Gastroesophageal sphincter (tissue), 4 donors: ENCODE results near the gene C1D. TPM values are rescaled to one million over a fixed set of nuclear protein-coding genes. Genes with fewer than 3 reads are reported as not detected.

Experiments used
- ATAC-seq: fragments of 150-250 bp; one replicate; pipeline ENCODE4 v1.9.1; 2016; ENCODE audit warnings: mild to moderate bottlenecking, moderate library complexity
- H3K27ac ChIP-seq, 4 donors: fragments of 200-600 bp; sonication (generic) in 3 of 4; 1 replicate in 3 of 4; 2 replicates in 1 of 4; pipeline ENCODE4 v1.5.1; 2016 to 2019
- H3K27me3 ChIP-seq: fragments of 200-600 bp; sonication (generic); one replicate; pipeline ENCODE4 v1.5.1; 2019
- H3K36me3 ChIP-seq, 2 donors: fragments of 200-600 bp; sonication (generic); one replicate each; pipeline ENCODE4 v1.5.1; 2019; ENCODE audit warnings: control low read depth in 1 of 2
- H3K4me1 ChIP-seq, 3 donors: fragments of 200-600 bp; sonication (generic); 1 replicate in 2 of 3; 2 replicates in 1 of 3; pipeline ENCODE4 v1.5.1; 2016 to 2019; ENCODE audit warnings: control low read depth in 2 of 3
- H3K4me3 ChIP-seq, 2 donors: fragments of 200-600 bp; sonication (generic); one replicate each; pipeline ENCODE4 v1.5.1; 2019; ENCODE audit warnings: mild to moderate bottlenecking in 1 of 2, moderate library complexity in 1 of 2
- H3K9me3 ChIP-seq, 3 donors: fragments of 200-600 bp; sonication (generic); one replicate each; pipeline ENCODE4 v1.5.1; 2017 to 2019; ENCODE audit warnings: control low read depth in 2 of 3
- EP300 ChIP-seq: sonication (generic); formaldehyde crosslinking; IDR thresholded peaks from one replicate; pipeline ENCODE4 v1.6.1; 2017; ENCODE audit warnings: antibody characterized with exemption, mild to moderate bottlenecking
- POLR2A ChIP-seq, 2 donors: fragments of 450-650 bp; IDR thresholded peaks; one replicate each; pipeline ENCODE4 v1.6.1; 2017; ENCODE audit warnings: antibody characterized with exemption in 2 of 2, mild to moderate bottlenecking in 2 of 2, moderate library complexity in 1 of 2
- POLR2AphosphoS5 ChIP-seq: sonication (generic); formaldehyde crosslinking; IDR thresholded peaks from one replicate; pipeline ENCODE4 v1.6.1; 2017; ENCODE audit warnings: antibody characterized with exemption
- WGBS, 2 donors: methylation state at CpG; one replicate each; pipeline ENCODE4 v1.1.5; 2018; ENCODE audit warnings: low coverage in 1 of 2; 5-methylcytosine and 5-hydroxymethylcytosine counted together
- total RNA-seq, 4 donors: library from RNA; depleted of rRNA; stranded (reverse); fragments of >200 nt; gene quantifications; one replicate each; pipeline ENCODE4 v1.1.0, GENCODE V29; 2016
- TF ChIP-seq, protein P1 (sequence below), 4 experiments: fragments of 200-600 bp in 2 of 4; fragments of 450-650 bp in 2 of 4; sonication (generic) in 1 of 4; IDR thresholded peaks; one replicate each; pipeline ENCODE4 v1.5.1; 2017 to 2019; ENCODE audit warnings: antibody characterized with exemption in 4 of 4, mild to moderate bottlenecking in 2 of 4, moderate library complexity in 2 of 4

Gene C1D
- total RNA-seq, 4 donors from 2014 or later: 23.4 to 66.5 (median 47.0) TPM

DNA sequence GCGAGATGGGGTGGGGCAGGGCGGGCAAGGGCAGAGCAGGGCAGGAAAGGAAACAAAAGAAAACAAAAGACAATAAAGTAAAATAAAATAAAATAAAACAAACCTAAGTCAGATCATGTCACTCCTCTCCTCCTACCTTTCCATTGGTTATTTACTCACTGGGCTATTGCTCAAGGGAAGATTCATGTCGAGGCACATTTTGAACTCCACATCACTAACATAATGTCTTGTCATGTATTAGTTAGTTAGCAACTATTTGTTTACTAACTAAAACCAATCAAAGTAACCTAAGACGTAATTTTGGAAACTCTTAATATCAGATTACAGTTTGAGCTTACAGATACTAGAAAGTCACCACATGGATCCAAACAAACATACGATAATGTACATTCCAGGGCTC, 2.2 kb downstream of the C1D start:
- Histone ChIP-seq H3K36me3 (no peaks in the 10 kb centered on the region), H3K9me3 (no peaks in the 10 kb centered on the region), H3K27ac (no peak overlapping the region), H3K4me3 (no peak overlapping the region), H3K4me1 (peaks cover 6 to 57% (median 10%) of the 10 kb centered on the region in 3 donors), H3K27me3 (no peaks in the 10 kb centered on the region)
- no peak for ATAC-seq
- WGBS, 2 donors: 58 to 72% methylated on average over 3 of the region's 5 CpGs
- TF ChIP-seq POLR2A (IDR thresholded peaks at IDR 0.05) (no peak), EP300 (no peak), POLR2AphosphoS5 (no peak)
- TF ChIP-seq, protein P1, sequence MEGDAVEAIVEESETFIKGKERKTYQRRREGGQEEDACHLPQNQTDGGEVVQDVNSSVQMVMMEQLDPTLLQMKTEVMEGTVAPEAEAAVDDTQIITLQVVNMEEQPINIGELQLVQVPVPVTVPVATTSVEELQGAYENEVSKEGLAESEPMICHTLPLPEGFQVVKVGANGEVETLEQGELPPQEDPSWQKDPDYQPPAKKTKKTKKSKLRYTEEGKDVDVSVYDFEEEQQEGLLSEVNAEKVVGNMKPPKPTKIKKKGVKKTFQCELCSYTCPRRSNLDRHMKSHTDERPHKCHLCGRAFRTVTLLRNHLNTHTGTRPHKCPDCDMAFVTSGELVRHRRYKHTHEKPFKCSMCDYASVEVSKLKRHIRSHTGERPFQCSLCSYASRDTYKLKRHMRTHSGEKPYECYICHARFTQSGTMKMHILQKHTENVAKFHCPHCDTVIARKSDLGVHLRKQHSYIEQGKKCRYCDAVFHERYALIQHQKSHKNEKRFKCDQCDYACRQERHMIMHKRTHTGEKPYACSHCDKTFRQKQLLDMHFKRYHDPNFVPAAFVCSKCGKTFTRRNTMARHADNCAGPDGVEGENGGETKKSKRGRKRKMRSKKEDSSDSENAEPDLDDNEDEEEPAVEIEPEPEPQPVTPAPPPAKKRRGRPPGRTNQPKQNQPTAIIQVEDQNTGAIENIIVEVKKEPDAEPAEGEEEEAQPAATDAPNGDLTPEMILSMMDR (IDR thresholded peaks at IDR 0.05): no peak

DNA sequence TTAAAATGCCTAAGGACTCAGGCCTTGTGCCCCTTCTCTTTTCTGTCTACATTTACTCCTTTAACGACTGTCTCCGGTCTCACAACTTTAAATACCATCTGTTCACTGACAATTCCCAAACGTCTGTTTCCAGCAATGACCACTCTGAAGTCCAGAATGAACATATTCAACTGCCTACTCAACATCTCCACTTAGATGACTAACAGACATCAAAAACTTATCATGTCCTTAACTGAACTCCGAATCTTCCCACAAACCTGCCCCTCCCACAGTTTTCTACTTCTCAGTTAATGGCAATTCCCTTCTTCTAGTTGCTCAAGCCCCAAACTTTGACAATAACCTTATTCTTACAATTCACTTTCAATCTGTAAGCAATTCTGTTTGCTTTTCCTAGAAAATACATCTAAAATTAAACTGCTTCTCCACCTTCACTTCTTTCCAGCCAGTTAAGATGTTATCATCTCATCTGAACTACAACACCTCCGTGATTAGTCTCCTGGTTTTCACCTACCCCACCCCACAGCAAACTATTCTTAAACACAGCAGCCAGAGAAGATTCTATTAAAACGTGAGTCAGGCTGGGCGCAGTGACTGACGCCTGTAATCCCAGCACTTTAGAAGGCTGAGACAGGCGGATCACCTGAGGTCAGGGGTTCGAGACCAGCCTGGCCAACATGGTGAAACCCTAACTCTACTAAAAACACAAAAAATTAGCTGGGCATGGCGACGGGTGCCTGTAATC, 2.8 kb downstream of the C1D start:
- no peaks in the 10 kb centered on the region for H3K27me3 ChIP-seq
- 67 to 79% methylated on average over 6 to 9 of the region's 12 CpGs for WGBS, 2 donors
- ATAC-seq: no peak
- H3K4me3 ChIP-seq: no peak overlapping the region
- no peak overlapping the region for H3K27ac ChIP-seq
- peaks cover 6 to 57% (median 10%) of the 10 kb centered on the region in 3 donors for H3K4me1 ChIP-seq
- no peaks in the 10 kb centered on the region for H3K36me3 ChIP-seq
- TF ChIP-seq, protein P1 (IDR thresholded peaks at IDR 0.05): no peak
- no peak for TF ChIP-seq EP300
- TF ChIP-seq POLR2AphosphoS5: no peak
- TF ChIP-seq POLR2A (IDR thresholded peaks at IDR 0.05): no peak
- H3K9me3 ChIP-seq: no peaks in the 10 kb centered on the region

DNA sequence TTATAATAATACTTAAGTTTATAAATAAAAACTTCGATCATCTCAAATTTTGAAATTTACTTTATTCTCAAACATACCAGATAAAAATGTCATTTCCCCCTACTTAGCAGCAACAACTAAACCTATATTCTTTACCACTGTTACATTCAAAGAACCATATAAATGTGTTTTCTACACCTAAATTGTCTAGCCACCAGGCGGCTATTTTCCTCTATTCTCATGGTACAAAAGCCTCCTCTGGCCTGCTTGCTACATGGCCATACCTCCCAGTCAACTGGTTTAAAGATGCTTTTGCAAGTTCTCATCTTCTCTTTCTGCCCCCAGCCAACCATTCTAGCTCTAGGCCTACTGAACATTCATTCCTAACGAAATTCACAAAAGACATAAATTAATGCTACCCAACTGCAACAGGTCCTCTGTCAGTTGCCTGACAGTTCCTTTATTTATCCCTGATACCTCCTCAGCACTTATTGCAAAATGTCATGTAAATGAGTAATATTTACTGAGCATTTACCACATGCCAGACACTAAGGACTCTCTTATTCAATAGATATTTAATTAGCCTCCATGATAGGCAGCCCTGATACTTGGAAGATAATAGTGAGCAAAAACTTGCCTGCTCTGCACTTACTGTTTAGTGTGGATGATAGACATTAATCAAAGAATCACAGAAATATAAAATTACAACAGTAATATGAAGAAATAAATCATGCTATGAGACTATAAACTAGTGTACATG, 5.0 kb downstream of the C1D start:
- H3K27me3 ChIP-seq: no peaks in the 10 kb centered on the region
- peaks cover 6 to 63% (median 10%) of the 10 kb centered on the region in 3 donors for H3K4me1 ChIP-seq

DNA sequence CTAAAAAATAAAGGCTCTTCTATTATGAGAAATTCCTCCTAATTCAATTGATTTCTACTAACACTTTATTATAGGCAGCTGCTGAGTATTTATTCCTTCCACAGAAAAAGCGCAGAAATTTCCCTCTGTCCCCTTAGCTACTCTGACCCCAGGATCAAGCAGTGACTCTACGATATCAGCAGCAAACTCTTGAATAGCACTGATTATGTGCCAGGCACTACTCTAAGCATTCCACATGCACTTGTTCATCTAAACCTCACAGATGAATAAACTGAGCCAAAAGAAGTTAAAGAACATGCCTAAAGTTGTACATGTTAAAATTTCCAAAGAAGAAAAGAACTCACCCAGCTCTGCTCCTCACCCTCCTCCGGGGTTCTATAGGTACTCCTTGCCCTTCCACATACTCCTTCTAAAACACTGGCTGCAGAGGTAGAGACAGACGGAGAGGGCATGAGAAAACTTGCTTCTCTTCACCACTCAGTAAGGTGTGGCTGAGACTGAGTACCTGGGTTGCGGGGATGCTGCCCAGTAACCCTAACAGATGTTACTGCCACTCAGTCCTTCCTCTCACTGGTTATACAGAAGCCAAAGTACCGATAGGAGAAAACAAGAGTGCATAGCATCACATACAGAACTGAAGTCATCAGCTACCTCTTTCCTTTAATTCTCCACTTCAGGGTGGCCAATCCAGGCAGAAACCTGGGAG, 9.9 kb downstream of the C1D start:
- Histone ChIP-seq H3K36me3 (no peaks in the 10 kb centered on the region), H3K9me3 (no peaks in the 10 kb centered on the region), H3K27me3 (no peaks in the 10 kb centered on the region), H3K27ac (no peak overlapping the region), H3K4me1 (peaks cover 0 to 30% (median 0%) of the 10 kb centered on the region in 3 donors), H3K4me3 (no peak overlapping the region)
- 83 to 89% methylated on average over 5 to 6 of the region's 6 CpGs for WGBS, 2 donors
- no peak for ATAC-seq
- TF ChIP-seq POLR2AphosphoS5: no peak
- TF ChIP-seq, protein P1 (IDR thresholded peaks at IDR 0.05): no peak
- no peak for TF ChIP-seq POLR2A (IDR thresholded peaks at IDR 0.05)
- no peak for TF ChIP-seq EP300

More for the DNA sequence above, 5.0 kb downstream of the C1D start:
- Histone ChIP-seq H3K36me3 (no peaks in the 10 kb centered on the region), H3K9me3 (no peaks in the 10 kb centered on the region), H3K4me3 (no peak overlapping the region), H3K27ac (no peak overlapping the region)
- ATAC-seq: no peak
- WGBS, 2 donors: 82 to 83% methylated on average over 2 to 3 of the region's 3 CpGs
- no peak for TF ChIP-seq POLR2AphosphoS5
- TF ChIP-seq, protein P1 (IDR thresholded peaks at IDR 0.05): no peak
- TF ChIP-seq EP300: no peak
- no peak for TF ChIP-seq POLR2A (IDR thresholded peaks at IDR 0.05)
